Panc1 (cell line): ENCODE measurements around the gene IFNA14. TPM values are rescaled to one million over a fixed set of nuclear protein-coding genes. Genes with fewer than 3 reads are reported as not detected.

Experiments used
- ATAC-seq: fragments of 200-7000 bp; cut with Tn5 transposase; 2 replicates; pipeline ENCODE4 v1.9.1; 2020; ENCODE audit warnings: mild to moderate bottlenecking, moderate library complexity
- BruUV-seq: library from RNA; stranded (reverse); fragments of 400-500 nt; replicated peaks from 2 replicates; lab custom pipeline; 2021; lab: Mats Ljungman, UMichigan
- CTCF ChIA-PET: fragments of 300-600 bp; sonication (Branson Sonifier 250); formaldehyde crosslinking; loops from one replicate; lab custom pipeline; 2022; ENCODE audit warnings: antibody characterized with exemption; lab: Charles Lee
- POLR2A ChIA-PET: fragments of 300-600 bp; sonication (Branson Sonifier 250); formaldehyde crosslinking; loops from one replicate; lab custom pipeline; 2022; ENCODE audit warnings: antibody characterized with exemption; lab: Charles Lee
- DNase-seq: peaks from one replicate; pipeline ENCODE4 v3.0.0-alpha.2; 2010; ENCODE audit warnings: low read depth, low spot score
- H3K27ac ChIP-seq: 2 replicates; pipeline ENCODE4 v1.5.1; 2011; ENCODE audit warnings: mild to moderate bottlenecking, low read length, inconsistent platforms
- H3K27me3 ChIP-seq: fragments of 200-500 bp; sonication (Bioruptor generic); 2 replicates; pipeline ENCODE4 v1.6.0; 2014; ENCODE audit warnings: low read length, inconsistent platforms; ENCODE audit not compliant: control insufficient read depth, insufficient read depth
- H3K36me3 ChIP-seq: fragments of 200-500 bp; sonication (Bioruptor generic); 2 replicates; pipeline ENCODE4 v1.5.1; 2014; ENCODE audit warnings: inconsistent platforms, mild to moderate bottlenecking, low read length, moderate library complexity; ENCODE audit not compliant: control insufficient read depth, insufficient read depth
- H3K4me1 ChIP-seq: 2 replicates; pipeline ENCODE4 v1.5.1; 2011; ENCODE audit warnings: inconsistent platforms, mild to moderate bottlenecking, low read length, moderate library complexity; ENCODE audit not compliant: control insufficient read depth, insufficient read depth
- H3K4me3 ChIP-seq, 2 experiments: 2 replicates each; pipeline ENCODE4 v1.5.1; 2011 to 2012; ENCODE audit warnings: low read depth in 2 of 2, low read length in 2 of 2, mild to moderate bottlenecking in 2 of 2, inconsistent platforms in 1 of 2, moderate library complexity in 1 of 2
- H3K9me3 ChIP-seq: fragments of 200-500 bp; sonication (Bioruptor generic); 2 replicates; pipeline ENCODE4 v1.5.1; 2014; ENCODE audit warnings: low read depth, mild to moderate bottlenecking, inconsistent platforms, low read length, moderate library complexity; ENCODE audit not compliant: control insufficient read depth, insufficient read depth
- POLR2AphosphoS5 ChIP-seq: IDR thresholded peaks from 2 replicates; pipeline ENCODE4 v1.6.1; 2012; ENCODE audit warnings: mild to moderate bottlenecking, low read depth, low read length, moderate library complexity
- SIN3A ChIP-seq: IDR thresholded peaks from 2 replicates; pipeline ENCODE4 v1.6.1; 2012; ENCODE audit warnings: low read depth, mild to moderate bottlenecking, low read length, moderate library complexity, borderline replicate concordance; ENCODE audit not compliant: insufficient read depth
- TCF7L2 ChIP-seq: IDR thresholded peaks from 2 replicates; pipeline ENCODE4 v1.6.1; 2011; ENCODE audit warnings: mild to moderate bottlenecking, low read depth, low read length, inconsistent platforms
- in situ Hi-C: cut with HindIII; loops from 2 replicates; pipeline ENCODE4 v1.10.0; 2016; ENCODE audit warnings: low sequenced_read_pairs, low pct_unique_long_range_greater_than_20kb
- intact Hi-C: fragments of 100-400 bp; cut with micrococcal nuclease; formaldehyde crosslinking; loops from one replicate; pipeline ENCODE4 v1.10.0; 2022; ENCODE audit not compliant: unreplicated experiment
- total RNA-seq: library from RNA; stranded (reverse); gene quantifications from one replicate; pipeline ENCODE4 v1.2.1, GENCODE V29; 2021; ENCODE audit not compliant: unreplicated experiment
- TF ChIP-seq, protein P1 (sequence below): fragments of 450-650 bp; IDR thresholded peaks from 2 replicates; pipeline ENCODE4 v1.5.1; 2017; ENCODE audit warnings: mild to moderate bottlenecking
- TF ChIP-seq, protein P2 (sequence below), 2 experiments: IDR thresholded peaks; 2 replicates each; pipeline ENCODE4 v1.6.1; 2011 to 2012; ENCODE audit warnings: low read depth in 2 of 2, control low read depth in 1 of 2, low read length in 1 of 2, mild to moderate bottlenecking in 1 of 2, moderate library complexity in 1 of 2; ENCODE audit not compliant: insufficient read depth in 1 of 2

IFNA14 gene
- total RNA-seq, 1 experiment from 2014 or later, result not detected

DNA sequence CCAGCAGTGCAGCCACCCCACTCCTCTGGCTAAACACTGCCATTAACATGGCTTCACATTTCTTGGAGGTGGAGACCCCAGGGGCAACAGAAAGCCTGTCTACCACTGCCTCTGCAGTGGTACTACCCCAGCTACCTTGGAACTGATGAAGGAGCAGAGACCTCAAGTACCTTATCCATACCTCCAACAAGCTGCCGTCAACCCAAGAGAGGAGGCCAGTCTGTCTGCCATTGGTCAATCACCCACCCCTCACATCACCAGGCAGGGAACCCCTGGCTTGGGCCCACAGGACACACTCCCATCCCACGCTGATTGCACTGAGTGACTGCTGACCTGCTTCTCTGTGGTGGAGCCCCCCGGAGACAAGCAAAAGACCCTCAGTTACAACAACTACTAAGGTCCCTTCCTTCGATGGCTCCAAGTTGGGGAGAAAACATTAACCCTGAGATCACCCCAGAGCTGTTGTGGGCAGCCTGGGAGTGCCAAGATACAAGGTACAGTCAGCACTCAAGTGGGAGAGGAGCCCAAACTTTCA is 5.6 kb downstream of the IFNA14 start:
- in situ Hi-C loops, result no loop called here

GRCh38 chr9:21233258-21233657 is 6.5 kb downstream of the IFNA14 start:
- no peaks in the 10 kb centered on the region for H3K9me3 ChIP-seq
- no peak overlapping the region for H3K27ac ChIP-seq
- BruUV-seq, result no TSS peak
- no peak overlapping the region for H3K4me3 ChIP-seq
- in situ Hi-C loops, result no loop called here
- ChIA-PET POLR2A (no interaction called here), CTCF (interaction anchor here (0.7 kb wide), 1 partner anchor 1406 kb away, joined by 6 read pairs; no protein-coding TSS in a partner anchor)
- no peaks in the 10 kb centered on the region for H3K36me3 ChIP-seq
- no peaks in the 10 kb centered on the region for H3K4me1 ChIP-seq
- no peaks in the 10 kb centered on the region for H3K27me3 ChIP-seq
- TF ChIP-seq, protein P1, sequence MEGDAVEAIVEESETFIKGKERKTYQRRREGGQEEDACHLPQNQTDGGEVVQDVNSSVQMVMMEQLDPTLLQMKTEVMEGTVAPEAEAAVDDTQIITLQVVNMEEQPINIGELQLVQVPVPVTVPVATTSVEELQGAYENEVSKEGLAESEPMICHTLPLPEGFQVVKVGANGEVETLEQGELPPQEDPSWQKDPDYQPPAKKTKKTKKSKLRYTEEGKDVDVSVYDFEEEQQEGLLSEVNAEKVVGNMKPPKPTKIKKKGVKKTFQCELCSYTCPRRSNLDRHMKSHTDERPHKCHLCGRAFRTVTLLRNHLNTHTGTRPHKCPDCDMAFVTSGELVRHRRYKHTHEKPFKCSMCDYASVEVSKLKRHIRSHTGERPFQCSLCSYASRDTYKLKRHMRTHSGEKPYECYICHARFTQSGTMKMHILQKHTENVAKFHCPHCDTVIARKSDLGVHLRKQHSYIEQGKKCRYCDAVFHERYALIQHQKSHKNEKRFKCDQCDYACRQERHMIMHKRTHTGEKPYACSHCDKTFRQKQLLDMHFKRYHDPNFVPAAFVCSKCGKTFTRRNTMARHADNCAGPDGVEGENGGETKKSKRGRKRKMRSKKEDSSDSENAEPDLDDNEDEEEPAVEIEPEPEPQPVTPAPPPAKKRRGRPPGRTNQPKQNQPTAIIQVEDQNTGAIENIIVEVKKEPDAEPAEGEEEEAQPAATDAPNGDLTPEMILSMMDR, result no peak
- TF ChIP-seq POLR2AphosphoS5 (no peak), TCF7L2 (no peak), SIN3A (no peak)
- TF ChIP-seq, protein P2, sequence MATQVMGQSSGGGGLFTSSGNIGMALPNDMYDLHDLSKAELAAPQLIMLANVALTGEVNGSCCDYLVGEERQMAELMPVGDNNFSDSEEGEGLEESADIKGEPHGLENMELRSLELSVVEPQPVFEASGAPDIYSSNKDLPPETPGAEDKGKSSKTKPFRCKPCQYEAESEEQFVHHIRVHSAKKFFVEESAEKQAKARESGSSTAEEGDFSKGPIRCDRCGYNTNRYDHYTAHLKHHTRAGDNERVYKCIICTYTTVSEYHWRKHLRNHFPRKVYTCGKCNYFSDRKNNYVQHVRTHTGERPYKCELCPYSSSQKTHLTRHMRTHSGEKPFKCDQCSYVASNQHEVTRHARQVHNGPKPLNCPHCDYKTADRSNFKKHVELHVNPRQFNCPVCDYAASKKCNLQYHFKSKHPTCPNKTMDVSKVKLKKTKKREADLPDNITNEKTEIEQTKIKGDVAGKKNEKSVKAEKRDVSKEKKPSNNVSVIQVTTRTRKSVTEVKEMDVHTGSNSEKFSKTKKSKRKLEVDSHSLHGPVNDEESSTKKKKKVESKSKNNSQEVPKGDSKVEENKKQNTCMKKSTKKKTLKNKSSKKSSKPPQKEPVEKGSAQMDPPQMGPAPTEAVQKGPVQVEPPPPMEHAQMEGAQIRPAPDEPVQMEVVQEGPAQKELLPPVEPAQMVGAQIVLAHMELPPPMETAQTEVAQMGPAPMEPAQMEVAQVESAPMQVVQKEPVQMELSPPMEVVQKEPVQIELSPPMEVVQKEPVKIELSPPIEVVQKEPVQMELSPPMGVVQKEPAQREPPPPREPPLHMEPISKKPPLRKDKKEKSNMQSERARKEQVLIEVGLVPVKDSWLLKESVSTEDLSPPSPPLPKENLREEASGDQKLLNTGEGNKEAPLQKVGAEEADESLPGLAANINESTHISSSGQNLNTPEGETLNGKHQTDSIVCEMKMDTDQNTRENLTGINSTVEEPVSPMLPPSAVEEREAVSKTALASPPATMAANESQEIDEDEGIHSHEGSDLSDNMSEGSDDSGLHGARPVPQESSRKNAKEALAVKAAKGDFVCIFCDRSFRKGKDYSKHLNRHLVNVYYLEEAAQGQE (IDR thresholded peaks at IDR 0.05; ENCODE audit: insufficient read depth in 1 of 2, low read depth in 2 of 2, low read length in 1 of 2), result no peak
- DNase-seq, result no peak
- intact Hi-C loops, result no loop called here
- no peak for ATAC-seq

More for the DNA sequence above, 5.6 kb downstream of the IFNA14 start:
- ChIA-PET POLR2A (no interaction called here), CTCF (no interaction called here)
- no peaks in the 10 kb centered on the region for H3K9me3 ChIP-seq
- no peaks in the 10 kb centered on the region for H3K36me3 ChIP-seq
- intact Hi-C loops, result no loop called here
- ATAC-seq, result no peak
- BruUV-seq, result no TSS peak
- H3K27me3 ChIP-seq, result no peaks in the 10 kb centered on the region
- H3K27ac ChIP-seq, result no peak overlapping the region
- DNase-seq, result no peak
- H3K4me3 ChIP-seq, result no peak overlapping the region
- TF ChIP-seq POLR2AphosphoS5 (no peak), SIN3A (no peak), TCF7L2 (no peak)
- TF ChIP-seq, protein P2 (IDR thresholded peaks at IDR 0.05; ENCODE audit: insufficient read depth in 1 of 2, low read depth in 2 of 2, low read length in 1 of 2), result no peak
- TF ChIP-seq, protein P1, result no peak
- no peaks in the 10 kb centered on the region for H3K4me1 ChIP-seq
